Pancreas (tissue), 10 donors: ENCODE results near the gene TEX11. TPM values are rescaled to one million over a fixed set of nuclear protein-coding genes. Genes with fewer than 3 reads are reported as not detected.
"Not testable (repeated sequence)": the region's sequence is repeated elsewhere in the genome, so short reads cannot be mapped to it uniquely, and the experiment has no call there.

Experiments used
- ATAC-seq, 4 donors: fragments of 200-7000 bp; cut with Tn5 transposase; one replicate each; pipeline versions ENCODE4 v1.8.0 to v1.9.1; 2020; ENCODE audit warnings: mild to moderate bottlenecking in 4 of 4, moderate library complexity in 4 of 4
- DNase-seq, 6 donors: peaks; one replicate each; pipeline ENCODE4 v3.0.0-alpha.2; 2020
- FAIRE-seq: peaks from 2 replicates; lab custom pipeline; 2012; peaks lifted over from hg19 to GRCh38; lab: Jason Lieb, UNC
- H3K27ac ChIP-seq, 4 donors: fragments of 200-600 bp; sonication (generic); 1 replicate in 3 of 4; 2 replicates in 1 of 4; pipeline versions ENCODE4 v1.5.0 to v1.8.0; 2020
- H3K27me3 ChIP-seq, 4 donors: fragments of 200-600 bp; one replicate each; pipeline ENCODE4 v1.8.0; 2021
- H3K36me3 ChIP-seq, 3 donors: fragments of 200-600 bp; sonication (generic) in 1 of 3; one replicate each; pipeline versions ENCODE4 v1.5.0 to v1.8.0; 2020 to 2021
- H3K4me1 ChIP-seq, 3 donors: fragments of 200-600 bp; one replicate each; pipeline ENCODE4 v1.8.0; 2021
- H3K4me3 ChIP-seq, 4 donors: fragments of 200-600 bp; sonication (generic) in 2 of 4; one replicate each; pipeline versions ENCODE4 v1.5.0 to v1.8.0; 2020 to 2021
- H3K9me3 ChIP-seq, 4 donors: fragments of 200-600 bp; one replicate each; pipeline ENCODE4 v1.8.0; 2021
- CTCF ChIP-seq, 4 donors: fragments of 200-600 bp; sonication (generic) in 3 of 4; IDR thresholded peaks; one replicate each; pipeline versions ENCODE4 v1.5.0 to v1.8.0; 2021; ENCODE audit warnings: antibody characterized with exemption in 4 of 4
- WGBS, 2 donors: extraction: QIAGEN DNeasy Blood & Tissue Kit; methylation state at CpG; one replicate each; pipeline ENCODE4 v1.1.7; 2013; 5-methylcytosine and 5-hydroxymethylcytosine counted together
- intact Hi-C, 3 donors: fragments of 100-400 bp; cut with DNase I; formaldehyde crosslinking; loops; one replicate each; pipeline versions ENCODE4 v1.11.1 to v1.14.2; 2022
- polyA plus RNA-seq, 2 donors: library from polyadenylated mRNA; stranded (reverse); fragments of 200-250 nt; gene quantifications; one replicate each; pipeline ENCODE4 v1.2.3, GENCODE V29; 2013
- total RNA-seq, 6 donors: library from RNA; stranded (reverse); fragmentation: NEBNext Ultra II Directional in 4 of 6; extraction: Animal tissue kit (Norgen Biotek cat#: 25700) in 4 of 6; gene quantifications; one replicate each; pipeline versions ENCODE4 v1.2.1 to v1.2.4, GENCODE V29; 2021 to 2023
- donor health status: healthy with polysubstance abuse.
- donor health status: DM: no; HTN: no; CAD: no; lungs with moderate emphysema.
- donor health status: DM: no; HTN: no; CAD: no.
- donor health status: control.
- donor health status: control.
- donor health status: Bipolar disorder and iron deficiency.
- donor health status: DM: yes; HTN: yes; CAD: no.
- donor health status: DM: no; HTN: no; CAD: no.
- donor health status: DM: no; HTN: no; CAD: no.
- donor health status: DM: yes; HTN: yes; CAD: no.

The TEX11 gene
- total and polyA plus RNA-seq, 8 donors: 0.75 to 9.0 (median 3.5) TPM

- Histone ChIP-seq H3K4me1 (no peaks in the 10 kb centered on the region), H3K27ac (no peak overlapping the region), H3K4me3 (no peak overlapping the region), H3K27me3 (peaks cover 0 to 10% (median 0%) of the 10 kb centered on the region in 4 donors), H3K36me3 (no peaks in the 10 kb centered on the region), H3K9me3 (no peaks in the 10 kb centered on the region)
- WGBS, 2 donors: 80% methylated on average over 2 of the region's 2 CpGs
- no peak for FAIRE-seq
- intact Hi-C loops: no loop called here
- TF ChIP-seq CTCF (IDR thresholded peaks at IDR 0.05): no peak
- DNase-seq: no peak
- no peak for ATAC-seq
These were observed 29.6 kb downstream of the TEX11 start for GRCh38 chrX:70878902-70879301.

- Histone ChIP-seq H3K9me3 (no peaks in the 10 kb centered on the region), H3K4me3 (no peak overlapping the region), H3K27me3 (peaks cover 0 to 20% (median 2%) of the 10 kb centered on the region in 4 donors), H3K27ac (no peak overlapping the region), H3K4me1 (no peaks in the 10 kb centered on the region), H3K36me3 (no peaks in the 10 kb centered on the region)
- TF ChIP-seq CTCF (IDR thresholded peaks at IDR 0.05): no peak
- WGBS, 2 donors: 61 to 73% methylated on average over 3 of the region's 3 CpGs
- no peak for FAIRE-seq
- intact Hi-C loops: no loop called here
- no peak for DNase-seq
- no peak for ATAC-seq
These were observed 56.2 kb downstream of the TEX11 start for GRCh38 chrX:70852294-70852693.

- H3K9me3 ChIP-seq, ATAC-seq, H3K4me1 ChIP-seq, H3K36me3 ChIP-seq, H3K27me3 ChIP-seq, H3K27ac ChIP-seq, H3K4me3 ChIP-seq, DNase-seq, intact Hi-C loops, FAIRE-seq: not testable (repeated sequence)
- 88 to 96% methylated on average over 6 of the region's 6 CpGs for WGBS, 2 donors
These were observed 64.4 kb downstream of the TEX11 start for GRCh38 chrX:70844081-70844480.

- H3K4me3 ChIP-seq, DNase-seq, H3K9me3 ChIP-seq, H3K27me3 ChIP-seq, H3K36me3 ChIP-seq, ATAC-seq, intact Hi-C loops, FAIRE-seq, H3K27ac ChIP-seq, H3K4me1 ChIP-seq: not testable (repeated sequence)
- 76 to 94% methylated on average over 1 of the region's 1 CpG for WGBS, 2 donors
These were observed 64.9 kb downstream of the TEX11 start for GRCh38 chrX:70843620-70844019.

GRCh38 chrX:70834589-70834988 is 73.9 kb downstream of the TEX11 start:
- Histone ChIP-seq H3K27me3 (peaks cover 0 to 7% (median 0%) of the 10 kb centered on the region in 4 donors), H3K36me3 (no peaks in the 10 kb centered on the region), H3K9me3 (no peaks in the 10 kb centered on the region), H3K4me3 (no peak overlapping the region), H3K4me1 (no peaks in the 10 kb centered on the region), H3K27ac (no peak overlapping the region)
- no peak for FAIRE-seq
- no peak for TF ChIP-seq CTCF (IDR thresholded peaks at IDR 0.05)
- 90 to 92% methylated on average over 7 of the region's 7 CpGs for WGBS, 2 donors
- no peak for DNase-seq
- ATAC-seq: no peak
- intact Hi-C loops: no loop called here

- no peak for TF ChIP-seq CTCF (IDR thresholded peaks at IDR 0.05)
- Histone ChIP-seq H3K4me1 (no peaks in the 10 kb centered on the region), H3K9me3 (no peaks in the 10 kb centered on the region), H3K4me3 (no peak overlapping the region), H3K27ac (no peak overlapping the region), H3K36me3 (no peaks in the 10 kb centered on the region), H3K27me3 (peaks cover 0 to 21% (median 2%) of the 10 kb centered on the region in 4 donors)
- intact Hi-C loops: no loop called here
- ATAC-seq (no peak), DNase-seq (no peak), FAIRE-seq (no peak)
- WGBS, 2 donors: 30 to 35% methylated on average over 3 of the region's 3 CpGs
These were observed 81.8 kb downstream of the TEX11 start for GRCh38 chrX:70826715-70827114.
